MCF 10A (cell line): ENCODE results near the gene PNMA8C. TPM values are rescaled to one million over a fixed set of nuclear protein-coding genes. Genes with fewer than 3 reads are reported as not detected.

ENCODE experiments used
- BruUV-seq: library from RNA; stranded (reverse); fragments of 400-500 nt; replicated peaks from 2 replicates; lab custom pipeline; 2021; lab: Mats Ljungman, UMichigan
- CTCF ChIA-PET: fragments of 300-600 bp; sonication (Branson Sonifier 250); formaldehyde crosslinking; extraction: SDS; loops from one replicate; lab custom pipeline; 2021; ENCODE audit warnings: antibody characterized with exemption, inconsistent platforms; lab: Yijun Ruan, JAX
- POLR2A ChIA-PET: fragments of 300-600, 350-650 bp; sonication (Branson Sonifier 250); formaldehyde crosslinking; extraction: SDS; loops from one replicate; lab custom pipeline; 2020; ENCODE audit warnings: antibody characterized with exemption, inconsistent platforms; lab: Yijun Ruan, JAX
- DNase-seq: peaks from one replicate; pipeline ENCODE4 v3.0.0-alpha.2; 2018; ENCODE audit not compliant: unreplicated experiment
- H3K27ac Mint-ChIP-seq: one replicate; pipeline ENCODE4 v1.8.0; 2022; ENCODE audit warnings: mild to moderate bottlenecking, low read depth, mixed read lengths; ENCODE audit not compliant: unreplicated experiment
- H3K27me3 Mint-ChIP-seq: one replicate; pipeline ENCODE4 v1.8.0; 2022; ENCODE audit warnings: mixed read lengths; ENCODE audit not compliant: insufficient read depth, unreplicated experiment
- H3K36me3 Mint-ChIP-seq: one replicate; pipeline ENCODE4 v1.8.0; 2022; ENCODE audit warnings: mild to moderate bottlenecking, moderate library complexity, mixed read lengths; ENCODE audit not compliant: insufficient read depth, unreplicated experiment
- H3K4me1 Mint-ChIP-seq: one replicate; pipeline ENCODE4 v1.8.0; 2022; ENCODE audit warnings: mixed read lengths; ENCODE audit not compliant: insufficient read depth, unreplicated experiment
- H3K4me3 Mint-ChIP-seq: one replicate; pipeline ENCODE4 v1.8.0; 2022; ENCODE audit warnings: mild to moderate bottlenecking, moderate library complexity, mixed read lengths; ENCODE audit not compliant: unreplicated experiment
- H3K9me3 Mint-ChIP-seq: one replicate; pipeline ENCODE4 v1.8.0; 2022; ENCODE audit warnings: mixed read lengths; ENCODE audit not compliant: unreplicated experiment
- intact Hi-C: fragments of 100-400 bp; cut with micrococcal nuclease; formaldehyde crosslinking; loops from 2 replicates; pipeline ENCODE4 v1.14.1; 2022
- total RNA-seq: library from RNA; stranded (reverse); gene quantifications from 2 replicates; pipeline ENCODE4 v1.2.3, GENCODE V29; 2022
- TF ChIP-seq, protein P1 (sequence below): fragments of 200-600 bp; IDR thresholded peaks from one replicate; pipeline ENCODE4 v1.8.0; 2022; ENCODE audit warnings: antibody characterized with exemption, mild to moderate bottlenecking; ENCODE audit not compliant: unreplicated experiment

Gene PNMA8C
- total RNA-seq, 1 experiment from 2014 or later: not detected

DNA sequence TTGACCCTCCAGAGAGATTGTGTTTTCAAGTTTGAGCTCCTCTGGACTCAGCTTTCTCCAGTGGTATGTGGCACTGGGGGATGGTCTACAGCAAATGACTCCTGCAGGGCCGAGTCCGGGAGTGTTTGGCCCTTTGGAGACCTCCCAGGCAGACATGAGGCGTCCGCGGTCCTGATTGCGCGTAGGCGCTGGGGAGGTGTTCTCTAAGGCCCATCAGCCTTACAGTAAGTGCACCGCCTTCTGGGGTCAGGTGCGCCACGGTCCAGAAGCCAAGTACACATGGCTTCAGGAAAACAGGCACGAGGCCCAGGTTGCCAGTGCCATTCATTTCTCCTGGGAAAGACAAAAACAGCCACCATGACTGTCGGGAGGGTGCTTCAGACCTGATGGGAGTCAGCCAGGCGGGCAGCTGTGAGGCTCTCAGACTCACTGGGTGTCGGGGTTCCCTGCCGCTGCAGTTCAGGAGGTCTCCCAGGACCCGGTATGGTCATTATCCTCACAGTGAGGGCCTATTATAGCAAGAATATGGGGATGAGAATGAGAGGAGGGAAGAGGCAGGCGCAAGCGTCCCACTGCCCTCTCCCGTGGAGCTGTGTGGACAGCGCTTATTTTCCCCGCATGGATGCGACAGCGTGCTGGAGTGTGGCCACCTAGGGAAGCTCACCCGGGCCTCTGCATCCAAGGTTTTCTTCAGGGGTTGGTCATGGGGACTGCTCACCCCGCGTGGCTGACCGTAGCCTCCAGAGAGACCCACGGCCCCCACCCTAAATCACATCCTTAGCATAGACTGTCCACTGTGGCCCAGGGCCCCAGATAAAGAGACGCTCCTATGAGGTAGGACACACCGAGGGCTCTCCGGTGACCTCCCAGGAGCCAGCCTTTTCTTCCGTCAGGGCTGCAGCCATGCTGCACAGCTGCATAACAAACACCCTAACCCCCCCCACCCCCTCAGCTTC, 37.2 kb downstream of the PNMA8C start:
- no TSS peak for BruUV-seq
- Mint-ChIP-seq H3K36me3 (peaks cover 68% of the 10 kb centered on the region), H3K9me3 (peaks cover 9% of the 10 kb centered on the region), H3K4me3 (no peak overlapping the region), H3K27me3 (no peaks in the 10 kb centered on the region), H3K4me1 (no peaks in the 10 kb centered on the region), H3K27ac (no peak overlapping the region)
- ChIA-PET CTCF (interaction anchor here (1.0 to 1.6 kb wide), 3 partner anchors 20 to 111 kb away, joined by 3 to 8 read pairs (median 7); partner anchors contain the start of gene PPP5C), POLR2A (interaction anchor here (0.8 to 1.0 kb wide), 2 partner anchors 13 to 111 kb away, joined by 3 to 4 read pairs; no protein-coding TSS in a partner anchor)
- no peak for DNase-seq
- intact Hi-C loops: no loop called here
- TF ChIP-seq, protein P1, sequence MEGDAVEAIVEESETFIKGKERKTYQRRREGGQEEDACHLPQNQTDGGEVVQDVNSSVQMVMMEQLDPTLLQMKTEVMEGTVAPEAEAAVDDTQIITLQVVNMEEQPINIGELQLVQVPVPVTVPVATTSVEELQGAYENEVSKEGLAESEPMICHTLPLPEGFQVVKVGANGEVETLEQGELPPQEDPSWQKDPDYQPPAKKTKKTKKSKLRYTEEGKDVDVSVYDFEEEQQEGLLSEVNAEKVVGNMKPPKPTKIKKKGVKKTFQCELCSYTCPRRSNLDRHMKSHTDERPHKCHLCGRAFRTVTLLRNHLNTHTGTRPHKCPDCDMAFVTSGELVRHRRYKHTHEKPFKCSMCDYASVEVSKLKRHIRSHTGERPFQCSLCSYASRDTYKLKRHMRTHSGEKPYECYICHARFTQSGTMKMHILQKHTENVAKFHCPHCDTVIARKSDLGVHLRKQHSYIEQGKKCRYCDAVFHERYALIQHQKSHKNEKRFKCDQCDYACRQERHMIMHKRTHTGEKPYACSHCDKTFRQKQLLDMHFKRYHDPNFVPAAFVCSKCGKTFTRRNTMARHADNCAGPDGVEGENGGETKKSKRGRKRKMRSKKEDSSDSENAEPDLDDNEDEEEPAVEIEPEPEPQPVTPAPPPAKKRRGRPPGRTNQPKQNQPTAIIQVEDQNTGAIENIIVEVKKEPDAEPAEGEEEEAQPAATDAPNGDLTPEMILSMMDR: no peak

DNA sequence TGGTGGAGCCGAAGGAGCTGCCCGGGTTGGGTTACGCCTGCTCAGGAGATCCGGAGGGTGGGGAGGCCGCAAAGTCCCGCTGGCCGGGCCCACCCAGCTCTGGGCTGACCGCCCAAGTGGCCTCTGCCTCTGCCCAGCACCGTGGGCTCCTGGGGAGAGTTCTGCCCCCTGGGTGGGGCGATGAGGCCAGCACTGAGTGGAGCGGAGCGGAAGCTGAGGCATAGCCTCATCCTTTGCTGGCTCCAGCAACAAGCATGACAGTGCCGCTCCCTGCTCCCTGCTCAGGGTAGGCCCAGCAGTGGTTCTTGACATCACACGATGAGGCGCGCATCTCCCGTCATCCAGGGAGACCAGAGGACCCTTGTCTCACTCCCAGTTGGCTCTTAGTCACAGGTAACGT, 37.9 kb downstream of the PNMA8C start:
- DNase-seq: no peak
- intact Hi-C loops: no loop called here
- TF ChIP-seq, protein P1: no peak
- Mint-ChIP-seq H3K4me3 (no peak overlapping the region), H3K9me3 (peaks cover 9% of the 10 kb centered on the region), H3K27me3 (no peaks in the 10 kb centered on the region), H3K27ac (no peak overlapping the region), H3K36me3 (peaks cover 75% of the 10 kb centered on the region), H3K4me1 (no peaks in the 10 kb centered on the region)
- ChIA-PET CTCF (interaction anchor here (1.4 to 1.6 kb wide), 2 partner anchors 20 to 110 kb away, joined by 7 to 8 read pairs; no protein-coding TSS in a partner anchor), POLR2A (no interaction called here)
- no TSS peak for BruUV-seq

DNA sequence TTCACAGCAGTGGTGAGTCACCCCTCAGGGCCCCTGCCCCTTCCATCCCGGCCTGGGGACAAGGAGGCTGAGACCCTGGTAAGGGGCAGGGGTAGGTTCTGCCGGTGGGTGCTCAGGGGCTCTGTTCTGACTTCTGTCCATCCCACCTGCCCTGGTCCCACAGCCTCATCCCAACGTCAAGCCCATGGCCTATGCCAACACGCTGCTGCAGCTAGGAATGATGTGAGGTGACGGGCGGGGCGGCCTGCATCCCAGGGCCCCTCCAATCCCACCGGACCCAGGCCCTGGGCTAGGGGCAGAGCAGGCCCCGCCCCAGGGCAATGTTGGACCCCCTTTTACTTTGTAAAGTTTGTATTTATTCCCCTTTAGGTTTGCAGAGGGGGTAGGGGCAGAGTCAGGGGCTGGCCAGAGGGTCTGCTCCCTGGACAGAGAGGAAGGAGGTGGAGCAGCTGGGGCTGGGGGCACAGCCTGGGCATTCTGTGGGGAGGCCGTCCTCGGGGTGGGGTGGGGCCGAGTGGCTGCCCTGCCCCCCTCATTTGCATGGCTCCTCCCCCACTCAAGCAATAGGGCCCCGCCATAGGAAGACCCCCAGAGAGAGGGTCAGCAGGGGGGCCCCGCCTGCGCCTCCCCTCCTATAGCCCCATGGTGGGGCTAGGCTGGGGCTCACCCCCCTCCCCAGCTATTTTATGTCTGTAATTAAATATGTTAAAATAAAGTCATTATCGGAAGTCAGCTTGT, 38.4 kb downstream of the PNMA8C start:
- Mint-ChIP-seq H3K9me3 (peaks cover 9% of the 10 kb centered on the region), H3K4me3 (no peak overlapping the region), H3K36me3 (peaks cover 79% of the 10 kb centered on the region), H3K27me3 (no peaks in the 10 kb centered on the region), H3K4me1 (no peaks in the 10 kb centered on the region), H3K27ac (no peak overlapping the region)
- DNase-seq: no peak
- TF ChIP-seq, protein P1: no peak
- intact Hi-C loops: no loop called here
- ChIA-PET POLR2A (no interaction called here), CTCF (interaction anchor here (1.4 to 1.6 kb wide), 2 partner anchors 19 to 98 kb away, joined by 3 to 8 read pairs; no protein-coding TSS in a partner anchor)
- no TSS peak for BruUV-seq
